ENCODE results near the gene HES4.

- TF ChIP-seq, protein P1, sequence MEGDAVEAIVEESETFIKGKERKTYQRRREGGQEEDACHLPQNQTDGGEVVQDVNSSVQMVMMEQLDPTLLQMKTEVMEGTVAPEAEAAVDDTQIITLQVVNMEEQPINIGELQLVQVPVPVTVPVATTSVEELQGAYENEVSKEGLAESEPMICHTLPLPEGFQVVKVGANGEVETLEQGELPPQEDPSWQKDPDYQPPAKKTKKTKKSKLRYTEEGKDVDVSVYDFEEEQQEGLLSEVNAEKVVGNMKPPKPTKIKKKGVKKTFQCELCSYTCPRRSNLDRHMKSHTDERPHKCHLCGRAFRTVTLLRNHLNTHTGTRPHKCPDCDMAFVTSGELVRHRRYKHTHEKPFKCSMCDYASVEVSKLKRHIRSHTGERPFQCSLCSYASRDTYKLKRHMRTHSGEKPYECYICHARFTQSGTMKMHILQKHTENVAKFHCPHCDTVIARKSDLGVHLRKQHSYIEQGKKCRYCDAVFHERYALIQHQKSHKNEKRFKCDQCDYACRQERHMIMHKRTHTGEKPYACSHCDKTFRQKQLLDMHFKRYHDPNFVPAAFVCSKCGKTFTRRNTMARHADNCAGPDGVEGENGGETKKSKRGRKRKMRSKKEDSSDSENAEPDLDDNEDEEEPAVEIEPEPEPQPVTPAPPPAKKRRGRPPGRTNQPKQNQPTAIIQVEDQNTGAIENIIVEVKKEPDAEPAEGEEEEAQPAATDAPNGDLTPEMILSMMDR (IDR thresholded peaks at IDR 0.05), result no peak
- TF ChIP-seq POLR2A (IDR thresholded peaks at IDR 0.05), result no peak
- peak; percentile 15 for TF ChIP-seq POLR2AphosphoS5 (IDR thresholded peaks at IDR 0.05)
Measured at GRCh38 chr1:1004780-1005697, 5.1 kb upstream of the HES4 start.
